ENCODE results near the gene SRSF8.

Gene SRSF8

DNA sequence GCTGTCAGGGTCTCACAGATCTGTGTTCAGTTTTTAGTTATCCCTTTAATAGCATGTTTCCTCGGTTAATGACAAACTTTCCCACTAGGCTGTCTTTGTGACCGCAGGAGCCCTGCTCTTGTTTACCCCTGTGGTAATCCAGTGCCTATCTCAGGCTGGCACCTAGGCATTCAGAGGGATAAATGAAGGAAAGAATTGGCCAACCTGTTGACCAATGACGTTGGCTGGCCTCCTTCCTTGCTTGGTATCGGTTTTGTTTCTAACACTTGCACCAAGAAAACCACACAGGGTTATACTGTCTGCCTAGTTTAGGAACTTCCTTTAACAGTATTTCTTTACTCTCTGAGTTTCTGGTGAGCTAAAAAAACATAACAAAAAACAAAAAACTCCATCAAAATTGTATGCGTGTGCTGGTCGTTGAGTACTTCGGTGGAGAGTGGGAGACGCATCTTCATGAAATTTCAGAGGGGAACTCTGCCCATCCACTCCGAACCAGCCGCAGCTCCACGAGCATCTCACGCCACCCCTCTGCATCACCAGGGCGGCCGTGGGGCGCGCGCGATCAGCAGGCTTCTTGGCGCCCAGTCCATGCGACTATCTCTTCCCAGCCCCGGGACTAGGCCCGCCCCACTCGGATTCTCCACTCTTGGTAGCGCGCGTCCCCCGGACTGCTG lies 22.4 kb downstream of the SRSF8 start:
- H3K27ac ChIP-seq = peak overlapping the region; percentile 60
- TF ChIP-seq, protein P1, sequence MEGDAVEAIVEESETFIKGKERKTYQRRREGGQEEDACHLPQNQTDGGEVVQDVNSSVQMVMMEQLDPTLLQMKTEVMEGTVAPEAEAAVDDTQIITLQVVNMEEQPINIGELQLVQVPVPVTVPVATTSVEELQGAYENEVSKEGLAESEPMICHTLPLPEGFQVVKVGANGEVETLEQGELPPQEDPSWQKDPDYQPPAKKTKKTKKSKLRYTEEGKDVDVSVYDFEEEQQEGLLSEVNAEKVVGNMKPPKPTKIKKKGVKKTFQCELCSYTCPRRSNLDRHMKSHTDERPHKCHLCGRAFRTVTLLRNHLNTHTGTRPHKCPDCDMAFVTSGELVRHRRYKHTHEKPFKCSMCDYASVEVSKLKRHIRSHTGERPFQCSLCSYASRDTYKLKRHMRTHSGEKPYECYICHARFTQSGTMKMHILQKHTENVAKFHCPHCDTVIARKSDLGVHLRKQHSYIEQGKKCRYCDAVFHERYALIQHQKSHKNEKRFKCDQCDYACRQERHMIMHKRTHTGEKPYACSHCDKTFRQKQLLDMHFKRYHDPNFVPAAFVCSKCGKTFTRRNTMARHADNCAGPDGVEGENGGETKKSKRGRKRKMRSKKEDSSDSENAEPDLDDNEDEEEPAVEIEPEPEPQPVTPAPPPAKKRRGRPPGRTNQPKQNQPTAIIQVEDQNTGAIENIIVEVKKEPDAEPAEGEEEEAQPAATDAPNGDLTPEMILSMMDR (IDR thresholded peaks at IDR 0.05; ENCODE audit: low read depth, low read length, missing control alignments) = no peak
- H3K36me3 ChIP-seq (replicated peaks) = no peaks in the 10 kb centered on the region
- peak overlapping the region; percentile 79 for H3K4me3 ChIP-seq (ENCODE audit: low read depth, low read length)
- in situ Hi-C loops (cut with HindIII; ENCODE audit: low pct_ligation_motif_present, low sequenced_read_pairs) = no loop called here
- no peaks in the 10 kb centered on the region for H3K27me3 ChIP-seq (replicated peaks)
- peak; percentile 44 for DNase-seq

DNA sequence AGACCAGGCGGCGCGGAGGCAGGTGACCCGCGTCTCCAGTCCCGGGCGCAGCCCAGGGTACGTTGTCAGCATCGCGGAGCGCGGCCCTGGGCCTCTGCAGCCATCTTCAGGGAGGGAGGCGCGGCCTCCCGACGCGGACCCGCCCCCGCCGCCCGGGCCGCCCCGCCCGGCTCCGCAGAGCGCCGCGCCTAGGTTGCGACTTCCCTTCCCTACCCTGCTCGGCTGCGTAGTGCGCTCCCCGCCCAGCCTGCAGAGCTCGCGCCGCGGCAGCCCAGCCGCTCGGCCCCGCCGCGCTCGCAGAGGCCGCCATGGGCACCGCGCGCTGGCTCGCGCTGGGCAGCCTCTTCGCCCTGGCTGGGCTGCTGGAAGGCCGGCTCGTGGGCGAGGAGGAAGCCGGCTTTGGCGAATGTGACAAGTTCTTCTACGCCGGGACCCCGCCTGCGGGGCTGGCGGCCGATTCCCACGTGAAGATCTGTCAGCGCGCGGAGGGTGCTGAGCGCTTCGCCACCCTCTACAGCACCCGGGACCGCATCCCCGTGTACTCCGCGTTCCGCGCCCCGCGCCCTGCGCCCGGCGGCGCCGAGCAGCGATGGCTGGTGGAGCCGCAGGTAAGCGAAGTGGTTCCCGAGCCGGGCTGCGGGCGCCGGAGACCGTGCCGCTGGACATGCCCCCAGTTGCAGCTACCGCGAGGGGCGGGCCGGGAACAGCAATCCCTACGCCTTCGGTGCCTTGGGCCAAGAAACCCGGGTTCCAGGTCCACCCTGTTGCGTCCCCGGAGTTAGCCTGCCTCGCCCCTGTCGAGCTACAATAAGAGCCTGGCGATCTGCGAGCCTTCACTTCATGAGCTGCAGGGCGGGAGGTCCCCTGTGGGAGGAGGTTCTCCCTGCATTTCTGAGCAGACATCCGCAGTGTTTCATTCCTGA lies 23.2 kb downstream of the SRSF8 start, which contains the start of gene ENDOD1:
Gene ENDOD1, plus strand, starts transcription at position 227 of the 923 bp plus-strand sequence. Its CDS starts 82 bp downstream, at position 309.
- Histone ChIP-seq H3K4me3 (ENCODE audit: low read depth, low read length) (peak within 1 kb of the TSS; percentile 79), H3K36me3 (replicated peaks) (no peaks in the 10 kb centered on the region), H3K27ac (peak within 1 kb of the TSS; percentile 60), H3K27me3 (replicated peaks) (no peaks in the 10 kb centered on the region)
- peak; percentile 65 for DNase-seq
- TF ChIP-seq, protein P1 (IDR thresholded peaks at IDR 0.05; ENCODE audit: low read depth, low read length, missing control alignments) = peak; percentile 25
- in situ Hi-C loops (cut with HindIII; ENCODE audit: low pct_ligation_motif_present, low sequenced_read_pairs) = no loop called here

DNA sequence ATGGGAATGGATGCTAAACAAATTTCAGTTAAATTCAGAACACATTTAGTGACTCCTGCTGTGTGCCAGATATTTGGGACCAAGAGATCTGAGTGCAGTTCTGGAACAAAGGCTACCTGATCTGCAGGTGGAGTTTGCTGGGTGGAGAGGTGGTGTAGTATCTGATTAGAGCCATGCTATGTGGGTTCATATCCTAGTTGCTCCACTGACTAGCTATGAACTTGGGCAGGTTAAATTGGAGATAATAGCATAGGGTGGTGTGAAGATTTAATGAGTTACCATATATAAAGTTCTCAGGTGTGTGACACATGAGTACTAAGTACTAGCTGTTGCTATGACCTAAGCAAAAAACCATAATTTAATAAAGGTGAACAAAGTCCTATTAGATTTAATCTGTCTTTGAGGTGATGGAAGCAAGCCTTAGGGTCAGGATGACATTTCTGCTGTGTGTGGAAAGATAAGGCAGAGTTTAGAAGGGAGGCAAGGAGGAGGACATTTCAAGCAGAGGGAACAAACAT lies 25.0 kb downstream of the SRSF8 start:
- H3K36me3 ChIP-seq (replicated peaks) = no peaks in the 10 kb centered on the region
- H3K4me3 ChIP-seq (ENCODE audit: low read depth, low read length) = no peak overlapping the region
- no peak overlapping the region for H3K27ac ChIP-seq
- TF ChIP-seq, protein P1 (IDR thresholded peaks at IDR 0.05; ENCODE audit: low read depth, low read length, missing control alignments) = no peak
- no peak for DNase-seq
- in situ Hi-C loops (cut with HindIII; ENCODE audit: low pct_ligation_motif_present, low sequenced_read_pairs) = no loop called here
- H3K27me3 ChIP-seq (replicated peaks) = no peaks in the 10 kb centered on the region

DNA sequence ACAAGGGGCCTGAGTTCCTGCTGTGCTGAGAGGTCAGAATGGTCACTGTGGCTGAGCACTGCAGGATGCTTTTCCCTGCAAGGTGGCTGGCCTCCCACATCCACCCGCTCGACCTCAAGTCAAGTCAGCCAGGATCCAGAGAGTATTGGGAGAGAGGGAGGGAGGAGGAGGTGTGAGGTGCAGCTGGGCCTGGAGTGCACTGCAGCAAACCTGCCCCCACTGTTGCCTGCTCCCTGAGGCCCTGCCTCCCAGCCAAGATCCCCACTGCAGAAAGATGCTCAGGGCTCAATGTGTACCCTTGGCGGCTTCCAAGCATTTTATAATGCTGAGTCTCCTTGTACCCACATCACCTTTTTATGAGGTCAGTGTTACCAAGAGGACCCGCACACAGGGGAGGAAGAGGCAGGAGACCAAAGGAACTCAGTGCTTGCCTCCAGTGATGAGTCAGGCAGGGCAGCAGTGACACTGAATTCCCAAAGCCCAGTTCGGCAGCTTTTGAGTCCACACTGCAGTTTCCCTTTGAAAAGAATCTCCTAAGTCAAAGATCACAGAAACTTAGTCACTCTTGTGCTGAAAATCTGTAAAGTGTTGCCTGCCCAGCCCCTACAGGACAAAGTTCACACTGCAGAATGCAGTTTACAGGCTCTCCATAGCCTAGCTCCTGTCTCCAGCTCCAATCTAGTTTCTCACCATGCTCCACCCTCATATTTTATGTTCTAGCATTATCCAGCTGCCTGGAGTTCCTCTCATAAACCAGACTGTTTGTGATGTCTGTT lies 26.0 kb downstream of the SRSF8 start:
- in situ Hi-C loops (cut with HindIII; ENCODE audit: low pct_ligation_motif_present, low sequenced_read_pairs) = no loop called here
- Histone ChIP-seq H3K4me3 (ENCODE audit: low read depth, low read length) (no peak overlapping the region), H3K27ac (peak overlapping the region; percentile 6), H3K36me3 (replicated peaks) (no peaks in the 10 kb centered on the region), H3K27me3 (replicated peaks) (no peaks in the 10 kb centered on the region)
- TF ChIP-seq, protein P1 (IDR thresholded peaks at IDR 0.05; ENCODE audit: low read depth, low read length, missing control alignments) = peak; percentile 74
- DNase-seq = peak; percentile 72

DNA sequence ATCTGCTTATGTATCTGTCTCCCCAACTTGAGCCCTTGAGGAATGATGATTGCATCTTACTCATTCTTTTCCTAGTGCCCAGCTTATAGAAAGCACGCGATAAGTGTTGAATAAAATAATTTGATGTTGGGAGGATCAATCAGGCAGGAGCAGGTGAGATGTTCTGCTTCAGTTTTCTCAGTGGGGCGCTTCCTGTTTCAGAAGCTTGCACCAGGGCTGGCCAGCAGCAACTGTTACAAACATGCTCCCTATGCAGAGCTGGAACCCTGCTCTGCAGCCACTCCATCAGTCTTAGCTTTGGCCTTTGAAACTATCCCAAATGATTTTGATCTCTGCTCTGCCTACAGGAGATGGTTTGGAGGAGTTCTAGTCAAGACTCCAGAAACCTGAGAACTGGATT lies 26.8 kb downstream of the SRSF8 start:
- no peak overlapping the region for H3K4me3 ChIP-seq (ENCODE audit: low read depth, low read length)
- no peaks in the 10 kb centered on the region for H3K36me3 ChIP-seq (replicated peaks)
- peak overlapping the region; percentile 6 for H3K27ac ChIP-seq
- no peak for DNase-seq
- no peaks in the 10 kb centered on the region for H3K27me3 ChIP-seq (replicated peaks)
- TF ChIP-seq, protein P1 (IDR thresholded peaks at IDR 0.05; ENCODE audit: low read depth, low read length, missing control alignments) = no peak
- in situ Hi-C loops (cut with HindIII; ENCODE audit: low pct_ligation_motif_present, low sequenced_read_pairs) = no loop called here
